Vagina (tissue), 2 donors: ENCODE measurements around the gene MRPL3. TPM values are rescaled to one million over a fixed set of nuclear protein-coding genes. Genes with fewer than 3 reads are reported as not detected.

ENCODE experiments used
- DNase-seq, 2 donors: peaks; one replicate each; pipeline ENCODE4 v3.0.0-alpha.2; 2017; ENCODE audit errors: extremely low spot score in 2 of 2
- H3K27ac ChIP-seq: fragments of 200-600 bp; sonication (generic); one replicate; pipeline ENCODE4 v1.5.1; 2019
- H3K27me3 ChIP-seq: fragments of 200-600 bp; sonication (generic); one replicate; pipeline ENCODE4 v1.5.1; 2019
- H3K36me3 ChIP-seq, 2 donors: fragments of 200-600 bp; sonication (generic); one replicate each; pipeline ENCODE4 v1.5.1; 2017 to 2019
- H3K4me1 ChIP-seq: fragments of 200-600 bp; sonication (generic); one replicate; pipeline ENCODE4 v1.5.1; 2019
- H3K4me3 ChIP-seq, 2 donors: fragments of 200-600 bp; sonication (generic); 1 replicate in 1 of 2; 2 replicates in 1 of 2; pipeline ENCODE4 v1.5.1; 2016 to 2019
- H3K9me3 ChIP-seq: fragments of 200-600 bp; sonication (generic); one replicate; pipeline ENCODE4 v1.5.1; 2019
- POLR2A ChIP-seq, 2 donors: fragments of 450-650 bp; IDR thresholded peaks; one replicate each; pipeline ENCODE4 v1.6.1; 2017; ENCODE audit warnings: antibody characterized with exemption in 2 of 2, mild to moderate bottlenecking in 2 of 2, moderate library complexity in 2 of 2
- POLR2AphosphoS5 ChIP-seq, 2 donors: sonication (generic); formaldehyde crosslinking; IDR thresholded peaks; one replicate each; pipeline ENCODE4 v1.9.0; 2017; ENCODE audit warnings: antibody characterized with exemption in 2 of 2, mild to moderate bottlenecking in 2 of 2, low read depth in 1 of 2; ENCODE audit not compliant: insufficient read depth in 1 of 2
- intact Hi-C: fragments of 100-400 bp; cut with DNase I; formaldehyde crosslinking; loops from one replicate; pipeline ENCODE4 v1.15.1; 2023
- total RNA-seq: library from RNA; depleted of rRNA; stranded (reverse); fragments of >200 nt; gene quantifications from one replicate; pipeline ENCODE4 v1.2.3, GENCODE V29; 2016
- TF ChIP-seq, protein P1 (sequence below), 3 experiments: fragments of 450-650 bp in 2 of 3; fragments of 200-600 bp in 1 of 3; sonication (generic) in 1 of 3; IDR thresholded peaks; one replicate each; pipeline ENCODE4 v1.5.1; 2017 to 2019; ENCODE audit warnings: antibody characterized with exemption in 3 of 3, mild to moderate bottlenecking in 2 of 3, moderate library complexity in 2 of 3

Gene MRPL3
- total RNA-seq, 1 donor from 2014 or later: 52.3 TPM

DNA sequence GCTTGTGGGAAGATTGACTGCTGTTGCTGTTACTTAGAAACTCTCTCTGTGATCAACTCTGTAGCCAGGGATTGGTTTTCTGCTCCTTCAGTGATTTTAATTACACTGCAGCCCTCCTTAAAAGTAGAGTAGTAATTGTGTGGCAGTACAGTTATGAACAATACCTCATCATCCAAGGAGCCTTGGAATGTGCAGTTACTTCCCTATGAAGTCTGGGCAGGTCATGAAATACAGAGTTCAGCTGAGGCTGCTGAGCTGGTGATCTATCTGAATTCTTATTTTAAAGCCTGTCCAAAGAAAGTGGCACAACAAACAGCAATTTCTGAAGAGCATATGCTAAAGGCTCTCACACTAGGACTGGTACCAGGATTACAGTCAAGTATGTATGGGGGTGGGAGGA is 37.4 kb upstream of the MRPL3 start:
- Histone ChIP-seq H3K4me1 (peaks cover 6% of the 10 kb centered on the region), H3K4me3 (no peak overlapping the region), H3K27ac (no peak overlapping the region), H3K27me3 (no peaks in the 10 kb centered on the region), H3K9me3 (no peaks in the 10 kb centered on the region), H3K36me3 (no peaks in the 10 kb centered on the region)
- intact Hi-C loops: no loop called here
- no peak for TF ChIP-seq POLR2AphosphoS5 (IDR thresholded peaks at IDR 0.05; ENCODE audit: insufficient read depth in 1 of 2, low read depth in 1 of 2)
- TF ChIP-seq, protein P1, sequence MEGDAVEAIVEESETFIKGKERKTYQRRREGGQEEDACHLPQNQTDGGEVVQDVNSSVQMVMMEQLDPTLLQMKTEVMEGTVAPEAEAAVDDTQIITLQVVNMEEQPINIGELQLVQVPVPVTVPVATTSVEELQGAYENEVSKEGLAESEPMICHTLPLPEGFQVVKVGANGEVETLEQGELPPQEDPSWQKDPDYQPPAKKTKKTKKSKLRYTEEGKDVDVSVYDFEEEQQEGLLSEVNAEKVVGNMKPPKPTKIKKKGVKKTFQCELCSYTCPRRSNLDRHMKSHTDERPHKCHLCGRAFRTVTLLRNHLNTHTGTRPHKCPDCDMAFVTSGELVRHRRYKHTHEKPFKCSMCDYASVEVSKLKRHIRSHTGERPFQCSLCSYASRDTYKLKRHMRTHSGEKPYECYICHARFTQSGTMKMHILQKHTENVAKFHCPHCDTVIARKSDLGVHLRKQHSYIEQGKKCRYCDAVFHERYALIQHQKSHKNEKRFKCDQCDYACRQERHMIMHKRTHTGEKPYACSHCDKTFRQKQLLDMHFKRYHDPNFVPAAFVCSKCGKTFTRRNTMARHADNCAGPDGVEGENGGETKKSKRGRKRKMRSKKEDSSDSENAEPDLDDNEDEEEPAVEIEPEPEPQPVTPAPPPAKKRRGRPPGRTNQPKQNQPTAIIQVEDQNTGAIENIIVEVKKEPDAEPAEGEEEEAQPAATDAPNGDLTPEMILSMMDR (IDR thresholded peaks at IDR 0.05): no peak
- TF ChIP-seq POLR2A (IDR thresholded peaks at IDR 0.05): no peak
- no peak for DNase-seq

DNA sequence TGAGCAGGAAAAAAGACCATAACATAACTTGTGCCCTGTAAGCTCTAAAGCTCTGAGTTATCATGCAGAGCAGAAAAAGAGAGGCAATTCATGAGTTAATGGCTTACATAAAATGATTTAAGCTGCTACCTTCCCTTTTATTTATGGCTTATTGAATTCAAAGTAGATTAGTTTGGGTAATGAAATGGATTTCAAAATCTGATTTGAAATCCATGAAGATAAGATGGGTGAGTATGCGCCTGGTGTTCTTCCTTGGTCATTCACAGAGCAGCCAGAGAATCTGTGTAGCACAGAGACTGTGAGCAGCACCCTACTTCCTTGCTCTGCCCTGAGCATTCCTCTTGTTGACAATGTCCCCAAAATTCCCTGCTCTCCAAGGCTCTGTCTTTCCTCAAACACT is 36.2 kb upstream of the MRPL3 start:
- Histone ChIP-seq H3K9me3 (no peaks in the 10 kb centered on the region), H3K4me3 (no peak overlapping the region), H3K27me3 (no peaks in the 10 kb centered on the region), H3K27ac (no peak overlapping the region), H3K4me1 (peaks cover 4% of the 10 kb centered on the region), H3K36me3 (no peaks in the 10 kb centered on the region)
- DNase-seq: no peak
- intact Hi-C loops: no loop called here
- no peak for TF ChIP-seq POLR2A (IDR thresholded peaks at IDR 0.05)
- TF ChIP-seq, protein P1 (IDR thresholded peaks at IDR 0.05): no peak

DNA sequence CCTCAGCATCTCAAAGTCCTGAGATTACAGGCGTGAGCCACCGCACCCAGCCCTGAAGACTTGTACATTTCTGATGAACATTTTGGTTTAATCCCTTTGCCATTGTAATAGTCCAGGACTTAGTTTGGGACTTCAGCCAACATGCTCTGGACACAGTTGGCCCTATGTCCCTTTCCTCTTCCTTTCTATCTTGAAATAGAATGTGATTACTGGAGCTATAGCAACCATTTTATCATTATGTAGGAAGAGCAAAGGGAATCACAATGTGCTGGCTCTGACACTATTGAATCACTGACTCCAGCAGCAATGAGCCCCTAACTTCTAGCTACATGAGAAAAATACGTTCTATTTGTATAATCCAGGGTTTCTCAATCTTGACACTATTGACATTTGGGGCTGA is 34.8 kb upstream of the MRPL3 start:
- Histone ChIP-seq H3K4me1 (no peaks in the 10 kb centered on the region), H3K4me3 (no peak overlapping the region), H3K27ac (no peak overlapping the region), H3K27me3 (no peaks in the 10 kb centered on the region), H3K9me3 (no peaks in the 10 kb centered on the region), H3K36me3 (no peaks in the 10 kb centered on the region)
- intact Hi-C loops: no loop called here
- no peak for DNase-seq
- TF ChIP-seq POLR2AphosphoS5 (IDR thresholded peaks at IDR 0.05; ENCODE audit: insufficient read depth in 1 of 2, low read depth in 1 of 2) (no peak), POLR2A (IDR thresholded peaks at IDR 0.05) (no peak)
- TF ChIP-seq, protein P1 (IDR thresholded peaks at IDR 0.05): no peak

DNA sequence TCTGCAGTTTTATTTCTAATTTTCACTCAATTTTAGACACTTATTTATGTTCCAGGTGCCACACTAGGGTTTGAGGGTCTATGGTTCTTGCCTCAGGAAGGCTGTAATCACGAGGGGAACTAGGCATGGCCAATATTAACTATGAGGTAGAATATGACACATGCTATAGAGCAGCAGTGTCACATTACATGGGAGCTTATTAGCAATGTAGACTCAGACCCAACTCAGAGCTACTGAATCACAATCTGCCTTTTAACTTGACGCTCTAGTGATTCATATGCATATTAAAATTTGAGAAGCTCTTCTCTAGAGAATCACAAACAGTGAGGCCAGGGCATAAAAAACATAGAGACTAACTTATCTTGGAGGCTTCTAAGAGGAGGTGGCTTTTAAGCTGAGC is 32.8 kb upstream of the MRPL3 start:
- Histone ChIP-seq H3K27ac (no peak overlapping the region), H3K4me1 (no peaks in the 10 kb centered on the region), H3K36me3 (no peaks in the 10 kb centered on the region), H3K27me3 (no peaks in the 10 kb centered on the region), H3K4me3 (no peak overlapping the region), H3K9me3 (no peaks in the 10 kb centered on the region)
- intact Hi-C loops: no loop called here
- DNase-seq: no peak
- TF ChIP-seq, protein P1 (IDR thresholded peaks at IDR 0.05): no peak
- TF ChIP-seq POLR2A (IDR thresholded peaks at IDR 0.05) (no peak), POLR2AphosphoS5 (IDR thresholded peaks at IDR 0.05; ENCODE audit: insufficient read depth in 1 of 2, low read depth in 1 of 2) (no peak)

DNA sequence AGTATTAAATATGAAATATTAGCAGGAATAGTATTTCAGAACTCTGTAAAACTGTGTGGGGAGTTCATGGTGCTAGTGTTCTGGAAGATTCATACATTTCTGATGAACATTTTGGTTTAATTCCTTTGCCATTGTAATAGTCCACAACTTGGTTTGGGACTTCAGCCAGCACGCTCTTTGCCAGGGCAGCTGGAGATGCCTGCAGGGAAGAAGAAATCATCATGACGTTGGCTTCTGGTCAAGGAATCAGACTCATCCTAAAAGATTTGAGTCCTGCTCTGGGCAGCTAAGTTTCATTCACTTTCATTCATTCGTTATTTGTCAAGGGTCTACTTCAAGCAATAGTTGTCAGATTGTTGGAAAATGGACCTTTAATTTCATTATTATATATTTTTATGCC is 32.4 kb upstream of the MRPL3 start:
- intact Hi-C loops: no loop called here
- Histone ChIP-seq H3K4me1 (no peaks in the 10 kb centered on the region), H3K27me3 (no peaks in the 10 kb centered on the region), H3K27ac (no peak overlapping the region), H3K36me3 (no peaks in the 10 kb centered on the region), H3K9me3 (no peaks in the 10 kb centered on the region), H3K4me3 (no peak overlapping the region)
- no peak for TF ChIP-seq POLR2A (IDR thresholded peaks at IDR 0.05)
- TF ChIP-seq, protein P1 (IDR thresholded peaks at IDR 0.05): no peak
- no peak for TF ChIP-seq POLR2AphosphoS5 (IDR thresholded peaks at IDR 0.05; ENCODE audit: insufficient read depth in 1 of 2, low read depth in 1 of 2)
- DNase-seq: no peak
